ENCODE data around the gene RNU2-1. TPM values are rescaled to one million over a fixed set of nuclear protein-coding genes. Genes with fewer than 3 reads are reported as not detected.

The RNU2-1 gene
- not detected in 2 replicates for total RNA-seq

DNA sequence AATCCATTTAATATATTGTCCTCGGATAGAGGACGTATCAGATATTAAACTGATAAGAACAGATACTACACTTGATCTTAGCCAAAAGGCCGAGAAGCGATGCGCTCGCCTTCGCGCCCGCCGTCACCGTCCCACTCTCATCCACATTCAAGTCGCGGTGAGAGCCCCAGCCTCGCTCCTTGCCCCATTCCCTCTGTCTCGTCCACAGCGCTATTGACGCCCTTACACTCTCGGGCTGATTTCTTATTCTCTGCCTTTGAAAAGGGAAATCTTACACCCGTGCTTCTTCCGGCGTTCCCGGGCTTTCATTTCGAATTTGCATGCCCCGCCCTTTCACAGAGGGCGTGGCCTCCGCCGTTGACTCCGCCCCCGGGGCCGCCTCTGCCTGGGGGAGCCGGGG lies at the start of gene RNU2-1:
Gene RNU2-1, minus strand, starts transcription at position 101 of the 400 bp plus-strand sequence.

DNA sequence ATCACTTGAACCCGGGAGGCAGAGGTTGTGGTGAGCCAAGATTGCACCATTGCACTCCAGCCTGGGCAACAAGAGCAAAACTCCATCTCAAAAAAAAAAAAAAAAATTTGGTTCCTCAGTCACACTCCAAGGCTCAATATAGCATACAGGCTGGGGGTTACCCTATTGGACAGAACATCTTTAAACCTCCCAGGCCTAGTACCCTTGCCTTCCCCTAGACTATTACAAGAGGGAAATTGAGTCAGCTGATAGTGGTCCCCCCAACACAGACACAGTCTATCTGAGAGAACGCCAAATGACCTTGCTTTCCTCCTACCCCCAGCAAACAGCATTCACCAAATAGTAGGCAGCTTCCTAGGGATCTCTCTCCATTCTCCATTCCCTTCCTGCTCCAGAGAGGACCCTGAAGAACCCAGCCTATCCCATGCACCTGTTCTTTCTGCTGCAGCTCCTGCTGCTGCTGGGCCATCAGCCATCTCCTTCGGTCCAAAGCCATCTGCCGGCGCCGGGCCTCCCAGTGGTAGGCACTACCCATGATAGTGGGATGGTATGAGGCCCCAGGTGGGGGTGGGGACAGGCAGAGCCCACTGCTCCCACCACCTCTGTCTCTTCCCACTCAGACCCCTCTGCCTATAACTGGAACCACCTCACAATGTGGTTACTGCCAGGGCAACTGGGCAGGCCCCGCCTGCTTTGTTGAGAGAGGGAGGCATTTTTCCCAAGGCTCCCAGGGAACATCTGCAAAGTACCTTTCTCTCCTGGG lies 5.6 kb downstream of the RNU2-1 start, which contains the start of gene CCDC200:
Gene CCDC200, minus strand, starts transcription at position 604 of the 763 bp plus-strand sequence. Its CDS starts 69 bp downstream, at position 535.

DNA sequence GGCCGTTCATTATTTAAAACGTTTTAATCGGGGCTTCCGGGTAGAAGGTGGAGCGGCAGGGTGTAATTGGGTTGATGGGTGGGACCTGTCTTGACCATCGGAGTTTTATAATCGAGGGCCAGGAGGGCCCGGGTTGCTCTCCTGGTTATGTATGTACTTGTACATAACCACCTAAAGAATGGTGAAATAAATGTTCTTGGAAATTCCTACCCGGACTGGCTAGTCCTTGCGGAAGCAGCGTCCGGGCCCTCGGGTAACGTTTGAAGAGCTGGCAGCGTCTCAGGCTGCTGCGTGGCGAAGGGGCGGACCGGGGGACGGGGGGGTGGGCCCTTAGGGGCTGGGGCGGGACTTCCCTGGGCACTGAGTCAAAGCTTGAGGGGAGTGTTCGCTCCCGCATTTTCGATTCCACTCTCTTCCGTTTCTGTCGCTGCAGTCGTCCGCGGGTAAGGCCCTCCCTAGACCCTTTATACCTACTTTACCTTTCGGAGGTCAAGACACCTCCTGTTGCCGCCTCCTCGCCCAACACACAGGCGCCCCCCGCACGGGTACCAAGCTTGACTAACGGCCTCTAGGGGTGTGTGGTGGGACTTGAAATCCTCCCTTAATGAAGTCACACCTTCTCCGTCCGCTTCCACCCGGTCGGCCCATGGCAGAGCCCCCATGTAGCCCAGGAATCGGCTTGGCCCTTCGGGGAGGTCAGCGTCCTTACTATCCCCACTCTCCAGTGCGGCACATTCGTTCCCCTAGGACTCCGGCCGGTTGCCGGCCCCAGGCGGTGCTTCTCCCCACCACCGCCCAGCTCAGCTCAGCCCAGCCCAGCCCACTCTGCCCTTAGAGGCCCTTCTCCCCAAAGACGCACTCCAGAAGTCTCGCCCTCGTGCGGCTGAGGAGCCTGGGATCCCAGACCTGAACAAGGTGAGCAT lies 22.0 kb downstream of the RNU2-1 start, which contains the start of gene TMEM106A:
Gene TMEM106A, plus strand, starts transcription at position 396 of the 923 bp plus-strand sequence. CDS start 1,167 bp downstream, outside the sequence.

Other genes with a start within 250 kb of the RNU2-1 start
- gene RPL27, start 235.6 kb downstream of the RNU2-1 start, total RNA-seq, result 2,008 and 2,439 TPM in 2 replicates
- 9.9 and 16.0 TPM in 2 replicates for gene IFI35, start 227.2 kb downstream of the RNU2-1 start, total RNA-seq
- gene VAT1, start 211.6 kb downstream of the RNU2-1 start, total RNA-seq, result 116 and 173 TPM in 2 replicates
- 0.08 and 0.23 TPM in 2 replicates for gene RND2, start 208.7 kb downstream of the RNU2-1 start, total RNA-seq
- gene BRCA1, start 108.6 kb downstream of the RNU2-1 start, total RNA-seq, result 11.2 and 33.5 TPM in 2 replicates
- 52.2 and 64.7 TPM in 2 replicates for gene NBR1, start 62.8 kb downstream of the RNU2-1 start, total RNA-seq
- 1.5 and 1.6 TPM in 2 replicates for gene TMEM106A, start 22.1 kb downstream of the RNU2-1 start, total RNA-seq
- not detected in 2 replicates for gene CCDC200, start 5.4 kb downstream of the RNU2-1 start, total RNA-seq
- gene ARL4D, start 165.0 kb upstream of the RNU2-1 start, total RNA-seq, result 28.1 and 34.0 TPM in 2 replicates
- gene DHX8, start 250.0 kb upstream of the RNU2-1 start, total RNA-seq, result 25.8 and 26.2 TPM in 2 replicates

Data from hair follicular keratinocyte (primary cell).